ENCODE data around the gene ARIH2. TPM values are rescaled to one million over a fixed set of nuclear protein-coding genes. Genes with fewer than 3 reads are reported as not detected.
A peak's percentile ranks its signal among the peaks of the same experiment; 100 is the strongest.

ARIH2 gene
- total and polyA plus RNA-seq, 9 of the 15 experiments (the other 6 are each of a cell fraction or from before 2014, with no cell fraction given) = 27.0 to 120 (median 108) TPM

DNA sequence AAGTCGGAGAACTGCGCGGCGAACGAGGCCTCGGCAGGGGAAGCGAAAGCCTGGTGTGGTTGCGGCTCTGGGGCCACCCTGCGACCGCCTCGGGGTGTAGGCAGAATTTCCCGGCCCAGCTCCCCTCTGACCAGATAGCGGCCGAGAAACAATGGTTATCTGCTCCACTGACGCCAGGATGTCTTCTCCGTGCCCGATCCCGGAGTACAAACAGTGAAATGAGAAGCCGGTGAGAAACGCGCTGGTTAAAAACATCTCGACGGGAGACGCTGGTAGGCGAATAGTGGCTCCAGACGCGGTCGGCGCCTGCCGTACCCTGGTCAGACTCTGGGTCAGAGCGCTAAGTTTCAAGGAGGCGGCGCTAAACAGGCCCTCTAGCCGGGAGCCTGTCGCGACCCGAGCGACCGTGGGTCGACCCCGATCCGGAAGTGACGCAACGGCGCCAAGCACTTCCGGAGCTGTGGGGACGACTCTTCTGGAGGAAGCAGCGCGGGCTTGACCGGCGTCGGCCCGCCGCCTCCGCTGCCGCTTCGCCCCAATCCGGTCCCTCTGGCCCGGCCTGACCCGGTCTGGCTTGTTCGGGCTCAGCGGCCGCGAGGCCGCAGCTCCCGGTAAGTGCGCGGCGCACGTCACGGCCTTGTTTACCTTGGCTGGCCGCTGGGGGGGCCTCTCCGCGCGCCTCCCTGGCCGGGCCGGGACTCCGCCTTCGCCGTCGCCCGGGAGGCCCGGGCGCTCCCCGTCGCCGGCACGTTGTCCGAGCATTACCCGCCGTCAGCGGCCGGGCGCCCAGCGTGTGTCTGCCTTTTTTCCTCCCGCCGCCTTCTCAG lies at the start of gene ARIH2 (continued):
- TF ChIP-seq NELFE (IDR thresholded peaks at IDR 0.05; ENCODE audit: insufficient read depth, insufficient read length) (no peak), MECOM (CRISPR knock-in tag; IDR thresholded peaks at IDR 0.05) (no peak), TAF9B (IDR thresholded peaks at IDR 0.05; ENCODE audit: partially characterized antibody) (peak; percentile 20), SRF (CRISPR knock-in tag; IDR thresholded peaks at IDR 0.05) (no peak), MAFK (IDR thresholded peaks at IDR 0.05; ENCODE audit: low read length) (no peak), BRCA1 (IDR thresholded peaks at IDR 0.05) (no peak), BRCA1 (CRISPR knock-in tag; IDR thresholded peaks at IDR 0.05) (no peak), TCF7L2 (IDR thresholded peaks at IDR 0.05; ENCODE audit: low read depth, low read length) (no peak), CCAR2 (IDR thresholded peaks at IDR 0.05; ENCODE audit: low read depth, low read length) (no peak), HNRNPK (IDR thresholded peaks at IDR 0.05; ENCODE audit: low read depth, low read length, poor library complexity, severe bottlenecking) (no peak), GTF2A2 (tag; IDR thresholded peaks at IDR 0.05) (no peak), ZNF696 (CRISPR knock-in tag; conservative IDR thresholded peaks at IDR 0.05) (no peak), KLF6 (CRISPR knock-in tag; IDR thresholded peaks at IDR 0.05; ENCODE audit: borderline replicate concordance) (no peak; the same call in 1 of the 2 replicates)
- TF ChIP-seq, protein P1, sequence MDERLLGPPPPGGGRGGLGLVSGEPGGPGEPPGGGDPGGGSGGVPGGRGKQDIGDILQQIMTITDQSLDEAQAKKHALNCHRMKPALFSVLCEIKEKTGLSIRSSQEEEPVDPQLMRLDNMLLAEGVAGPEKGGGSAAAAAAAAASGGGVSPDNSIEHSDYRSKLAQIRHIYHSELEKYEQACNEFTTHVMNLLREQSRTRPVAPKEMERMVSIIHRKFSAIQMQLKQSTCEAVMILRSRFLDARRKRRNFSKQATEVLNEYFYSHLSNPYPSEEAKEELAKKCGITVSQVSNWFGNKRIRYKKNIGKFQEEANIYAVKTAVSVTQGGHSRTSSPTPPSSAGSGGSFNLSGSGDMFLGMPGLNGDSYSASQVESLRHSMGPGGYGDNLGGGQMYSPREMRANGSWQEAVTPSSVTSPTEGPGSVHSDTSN (CRISPR knock-in tag; IDR thresholded peaks at IDR 0.05; ENCODE audit: low read depth) = no peak
- TF ChIP-seq, protein P1 (tag; conservative IDR thresholded peaks at IDR 0.05; ENCODE audit: low read depth) = no peak
- TF ChIP-seq, protein P2, sequence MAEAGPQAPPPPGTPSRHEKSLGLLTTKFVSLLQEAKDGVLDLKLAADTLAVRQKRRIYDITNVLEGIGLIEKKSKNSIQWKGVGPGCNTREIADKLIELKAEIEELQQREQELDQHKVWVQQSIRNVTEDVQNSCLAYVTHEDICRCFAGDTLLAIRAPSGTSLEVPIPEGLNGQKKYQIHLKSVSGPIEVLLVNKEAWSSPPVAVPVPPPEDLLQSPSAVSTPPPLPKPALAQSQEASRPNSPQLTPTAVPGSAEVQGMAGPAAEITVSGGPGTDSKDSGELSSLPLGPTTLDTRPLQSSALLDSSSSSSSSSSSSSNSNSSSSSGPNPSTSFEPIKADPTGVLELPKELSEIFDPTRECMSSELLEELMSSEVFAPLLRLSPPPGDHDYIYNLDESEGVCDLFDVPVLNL (CRISPR knock-in tag; IDR thresholded peaks at IDR 0.05; ENCODE audit: low read depth) = no peak
- TF ChIP-seq, protein P3, sequence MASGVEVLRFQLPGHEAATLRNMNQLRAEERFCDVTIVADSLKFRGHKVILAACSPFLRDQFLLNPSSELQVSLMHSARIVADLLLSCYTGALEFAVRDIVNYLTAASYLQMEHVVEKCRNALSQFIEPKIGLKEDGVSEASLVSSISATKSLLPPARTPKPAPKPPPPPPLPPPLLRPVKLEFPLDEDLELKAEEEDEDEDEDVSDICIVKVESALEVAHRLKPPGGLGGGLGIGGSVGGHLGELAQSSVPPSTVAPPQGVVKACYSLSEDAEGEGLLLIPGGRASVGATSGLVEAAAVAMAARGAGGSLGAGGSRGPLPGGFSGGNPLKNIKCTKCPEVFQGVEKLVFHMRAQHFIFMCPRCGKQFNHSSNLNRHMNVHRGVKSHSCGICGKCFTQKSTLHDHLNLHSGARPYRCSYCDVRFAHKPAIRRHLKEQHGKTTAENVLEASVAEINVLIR (CRISPR knock-in tag; IDR thresholded peaks at IDR 0.05) = peak; percentile 82
- TF ChIP-seq, protein P4, sequence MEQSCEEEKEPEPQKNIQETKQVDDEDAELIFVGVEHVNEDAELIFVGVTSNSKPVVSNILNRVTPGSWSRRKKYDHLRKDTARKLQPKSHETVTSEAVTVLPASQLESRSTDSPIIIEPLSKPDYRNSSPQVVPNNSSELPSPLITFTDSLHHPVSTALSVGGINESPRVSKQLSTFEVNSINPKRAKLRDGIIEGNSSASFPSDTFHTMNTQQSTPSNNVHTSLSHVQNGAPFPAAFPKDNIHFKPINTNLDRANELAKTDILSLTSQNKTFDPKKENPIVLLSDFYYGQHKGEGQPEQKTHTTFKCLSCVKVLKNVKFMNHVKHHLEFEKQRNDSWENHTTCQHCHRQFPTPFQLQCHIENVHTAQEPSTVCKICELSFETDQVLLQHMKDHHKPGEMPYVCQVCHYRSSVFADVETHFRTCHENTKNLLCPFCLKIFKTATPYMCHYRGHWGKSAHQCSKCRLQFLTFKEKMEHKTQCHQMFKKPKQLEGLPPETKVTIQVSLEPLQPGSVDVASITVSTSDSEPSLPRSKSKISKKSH (CRISPR knock-in tag; IDR thresholded peaks at IDR 0.05) = no peak
